ENCODE data around the gene TMEM233. TPM values are rescaled to one million over a fixed set of nuclear protein-coding genes. Genes with fewer than 3 reads are reported as not detected.

The TMEM233 gene
- polyA plus RNA-seq, 3 donors, result not detected

GRCh38 chr12:119679081-119679480, 85.5 kb downstream of the TMEM233 start:
- H4K20me1 ChIP-seq (ENCODE audit: insufficient read depth, low read length), result peaks cover 8% of the 10 kb centered on the region
- H3K9me3 ChIP-seq (replicated peaks in 1 of 2; ENCODE audit: control insufficient read depth in 1 of 2, insufficient read depth in 1 of 2, low read length in 2 of 2), result no peaks in the 10 kb centered on the region
- Mint-ChIP-seq H3K4me3 (no peak overlapping the region), H3K27ac (peak overlapping the region in 1 of 7 donors; percentile 63), H3K27me3 (ENCODE audit: low read depth in 3 of 3) (no peaks in the 10 kb centered on the region), H3K9me3 (no peaks in the 10 kb centered on the region), H3K36me3 (peaks cover 69 to 79% of the 10 kb centered on the region in 2 donors), H3K4me1 (peaks cover 24% of the 10 kb centered on the region)
- H3K36me3 ChIP-seq (replicated peaks in 1 of 2; ENCODE audit: control insufficient read depth in 1 of 2, insufficient read depth in 2 of 2, low read length in 2 of 2), result peaks cover 74 to 87% of the 10 kb centered on the region in 2 donors
- no peak overlapping the region for H2AFZ ChIP-seq (ENCODE audit: insufficient read depth, low read depth, low read length, poor library complexity, severe bottlenecking)
- no peak overlapping the region for H3K4me2 ChIP-seq (replicated peaks; ENCODE audit: extremely low read depth, low read length, poor library complexity, severe bottlenecking)
- no peak overlapping the region for H3K4me3 ChIP-seq (replicated peaks in 1 of 3; ENCODE audit: low read depth in 2 of 3, low read length in 3 of 3)
- intact Hi-C loops (cut with micrococcal nuclease), result loop anchor here in 1 of 2 donors (10.0 kb wide), 1 partner anchor 196 kb away; the partner anchor contains the start of gene CIT
- 100% methylated on average over 4 of the region's 5 CpGs for WGBS (ENCODE audit: insufficient coverage)
- no peak for TF ChIP-seq CTCF (IDR thresholded peaks at IDR 0.05)
- H3K79me2 ChIP-seq (ENCODE audit: insufficient read depth, low read length), result no peaks in the 10 kb centered on the region
- no peak for DNase-seq
- H3K27ac ChIP-seq (ENCODE audit: low read depth in 1 of 2, low read length in 2 of 2), result no peak overlapping the region
- no peaks in the 10 kb centered on the region for H3K27me3 ChIP-seq (ENCODE audit: control insufficient read depth in 2 of 2, insufficient read depth in 2 of 2, low read length in 2 of 2)
- H3K4me1 ChIP-seq (ENCODE audit: control insufficient read depth in 1 of 2, insufficient read depth in 2 of 2, low read length in 2 of 2), result peaks cover 15 to 26% of the 10 kb centered on the region in 2 donors
- no peak overlapping the region for H3K9ac ChIP-seq (ENCODE audit: insufficient read depth, low read length, poor library complexity, severe bottlenecking)

- H3K9ac ChIP-seq (ENCODE audit: insufficient read depth, low read length, poor library complexity, severe bottlenecking), result no peak overlapping the region
Measured at GRCh38 chr12:119679490-119679889, 85.9 kb downstream of the TMEM233 start.

More at GRCh38 chr12:119679490-119679889, 85.9 kb downstream of the TMEM233 start:
- Histone ChIP-seq H3K27me3 (ENCODE audit: control insufficient read depth in 2 of 2, insufficient read depth in 2 of 2, low read length in 2 of 2) (no peaks in the 10 kb centered on the region), H4K20me1 (ENCODE audit: insufficient read depth, low read length) (peaks cover 7% of the 10 kb centered on the region), H3K4me3 (replicated peaks in 1 of 3; ENCODE audit: low read depth in 2 of 3, low read length in 3 of 3) (no peak overlapping the region), H3K4me2 (replicated peaks; ENCODE audit: extremely low read depth, low read length, poor library complexity, severe bottlenecking) (no peak overlapping the region), H3K9me3 (replicated peaks in 1 of 2; ENCODE audit: control insufficient read depth in 1 of 2, insufficient read depth in 1 of 2, low read length in 2 of 2) (no peaks in the 10 kb centered on the region), H3K36me3 (replicated peaks in 1 of 2; ENCODE audit: control insufficient read depth in 1 of 2, insufficient read depth in 2 of 2, low read length in 2 of 2) (peaks cover 70 to 87% of the 10 kb centered on the region in 2 donors), H3K4me1 (ENCODE audit: control insufficient read depth in 1 of 2, insufficient read depth in 2 of 2, low read length in 2 of 2) (peaks cover 15 to 26% of the 10 kb centered on the region in 2 donors), H2AFZ (ENCODE audit: insufficient read depth, low read depth, low read length, poor library complexity, severe bottlenecking) (no peak overlapping the region), H3K27ac (ENCODE audit: low read depth in 1 of 2, low read length in 2 of 2) (no peak overlapping the region), H3K79me2 (ENCODE audit: insufficient read depth, low read length) (no peaks in the 10 kb centered on the region)
- no peak for DNase-seq
- no peak overlapping the region for H3K4me3 Mint-ChIP-seq
- intact Hi-C loops (cut with micrococcal nuclease), result loop anchor here in 1 of 2 donors (10.0 kb wide), 1 partner anchor 195 kb away; the partner anchor contains the start of gene CIT
- no peak overlapping the region for H3K27ac Mint-ChIP-seq
- TF ChIP-seq CTCF (IDR thresholded peaks at IDR 0.05), result no peak
- WGBS (ENCODE audit: insufficient coverage), result 98% methylated on average over 9 of the region's 10 CpGs
- H3K4me1 Mint-ChIP-seq, result peaks cover 24% of the 10 kb centered on the region
- H3K9me3 Mint-ChIP-seq, result no peaks in the 10 kb centered on the region
- no peaks in the 10 kb centered on the region for H3K27me3 Mint-ChIP-seq (ENCODE audit: low read depth in 3 of 3)
- H3K36me3 Mint-ChIP-seq, result peaks cover 65 to 75% of the 10 kb centered on the region in 2 donors
